ENCODE data around the gene MATN1.
A peak's percentile ranks its signal among the peaks of the same experiment; 100 is the strongest.

Gene MATN1

DNA sequence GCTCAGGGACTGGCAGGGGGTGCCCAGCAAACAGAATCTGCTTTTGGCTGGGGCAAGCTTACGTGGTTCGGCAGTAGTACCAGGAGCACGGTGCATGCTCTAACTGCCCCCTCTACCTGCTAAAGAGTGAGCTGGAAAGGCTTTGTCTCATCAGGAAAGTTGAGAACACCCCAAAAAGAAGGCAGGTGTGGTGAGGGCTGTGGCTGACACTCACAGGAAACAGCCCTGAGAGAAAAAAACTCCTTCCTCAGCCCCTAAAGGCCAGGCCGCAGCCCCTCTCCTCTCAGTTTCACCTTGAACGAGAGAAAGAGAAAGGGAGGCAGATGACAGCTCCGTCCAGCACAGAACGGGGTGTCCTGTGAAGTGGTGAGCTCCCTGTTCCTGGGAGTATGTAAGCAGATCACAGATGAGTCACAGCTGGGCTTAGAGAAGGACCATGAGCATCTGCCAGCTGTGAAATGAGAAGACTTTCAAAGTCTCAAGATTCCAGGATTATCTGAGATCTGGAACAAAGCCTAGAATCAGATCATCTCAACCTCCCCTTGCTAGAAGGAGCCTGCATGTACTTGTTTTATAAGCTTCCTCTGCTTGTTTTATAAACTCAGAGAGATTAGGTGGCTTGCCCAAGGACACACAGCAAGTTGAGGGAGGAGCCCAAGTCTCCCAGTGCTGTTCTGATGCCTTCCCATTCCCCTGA is 20.8 kb upstream of the MATN1 start:
- DNase-seq: peak; percentile 75

- peak; percentile 88 for DNase-seq
These were observed 20.2 kb upstream of the MATN1 start for GRCh38 chr1:30743584-30744059.

GRCh38 chr1:30742963-30743559 is 19.7 kb upstream of the MATN1 start:
- DNase-seq: no peak

GRCh38 chr1:30742300-30742962 is 19.0 kb upstream of the MATN1 start:
- no peak for DNase-seq

GRCh38 chr1:30741239-30741894 is 18.0 kb upstream of the MATN1 start:
- DNase-seq: no peak

- DNase-seq: no peak
These were observed 17.2 kb upstream of the MATN1 start for GRCh38 chr1:30740251-30741238.

- DNase-seq: no peak
These were observed 16.2 kb upstream of the MATN1 start for GRCh38 chr1:30739601-30740000.

GRCh38 chr1:30738715-30739559 is 15.6 kb upstream of the MATN1 start:
- no peak for DNase-seq

DNA sequence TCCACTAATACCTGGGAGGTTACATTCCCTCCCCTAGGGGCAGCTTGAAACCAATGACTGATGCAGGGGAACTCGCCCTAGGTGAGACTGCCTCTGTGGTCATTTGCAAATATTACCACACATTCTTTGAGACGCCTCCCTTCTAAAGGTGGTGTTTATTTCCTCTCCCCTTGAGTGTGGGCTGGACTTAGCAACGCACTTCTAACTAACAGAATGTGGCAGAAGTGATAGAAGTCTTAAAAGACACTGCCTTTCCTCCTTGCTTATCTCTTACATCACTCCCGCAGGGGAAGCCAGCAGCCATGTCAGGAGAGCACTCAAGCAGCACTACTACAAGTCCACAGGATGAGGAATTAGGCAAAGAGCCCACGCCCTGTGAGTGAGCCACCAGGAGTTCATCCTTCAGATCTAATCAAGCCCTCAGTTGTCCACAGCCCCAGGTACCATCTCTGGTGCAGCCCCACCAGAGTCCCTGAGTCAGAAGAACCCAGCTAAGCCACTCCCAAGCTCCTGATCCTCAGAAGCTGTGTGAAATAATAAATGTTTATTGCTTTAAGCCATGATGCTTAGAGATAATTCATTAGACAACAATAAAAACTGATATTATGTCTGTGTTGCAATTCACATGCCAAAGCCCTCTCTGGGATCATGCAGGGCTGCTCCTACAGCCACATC is 14.8 kb upstream of the MATN1 start:
- DNase-seq: no peak

DNA sequence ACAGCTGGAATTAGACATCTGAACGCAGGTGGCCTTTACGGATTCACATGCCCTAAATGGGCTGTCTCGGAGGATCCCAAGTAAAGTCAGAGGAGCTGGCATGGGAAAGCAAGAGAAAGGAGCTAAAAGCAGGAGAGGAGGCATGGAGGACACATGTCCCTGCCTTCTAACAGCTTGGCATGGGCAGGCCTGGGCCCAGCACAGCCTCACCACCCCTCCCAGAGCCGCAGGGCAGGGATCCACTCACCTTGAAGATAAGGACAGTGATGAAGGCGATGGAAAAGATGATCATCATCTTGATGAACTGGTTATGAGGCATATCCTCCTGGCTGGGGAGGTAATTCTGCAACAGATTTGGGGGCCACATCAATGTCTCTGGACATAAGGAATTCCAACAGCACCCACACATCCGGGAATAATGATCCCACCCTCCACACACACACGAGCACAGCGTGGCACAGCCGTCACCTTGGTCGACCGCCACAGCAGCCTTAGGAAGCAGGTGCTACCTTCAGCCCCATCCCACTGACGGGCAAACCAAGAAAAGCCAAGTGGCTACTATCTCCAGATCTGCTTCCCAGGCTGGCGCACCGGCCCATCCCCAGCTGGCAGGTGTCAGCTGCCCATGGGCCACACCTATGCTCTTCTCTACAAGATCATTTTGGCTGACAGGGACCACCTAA is 14.1 kb upstream of the MATN1 start:
- no peak for DNase-seq

- no peak for DNase-seq
These were observed 12.5 kb upstream of the MATN1 start for GRCh38 chr1:30735668-30736498.

- no peak for DNase-seq
These were observed 11.7 kb upstream of the MATN1 start for GRCh38 chr1:30735124-30735523.

DNA sequence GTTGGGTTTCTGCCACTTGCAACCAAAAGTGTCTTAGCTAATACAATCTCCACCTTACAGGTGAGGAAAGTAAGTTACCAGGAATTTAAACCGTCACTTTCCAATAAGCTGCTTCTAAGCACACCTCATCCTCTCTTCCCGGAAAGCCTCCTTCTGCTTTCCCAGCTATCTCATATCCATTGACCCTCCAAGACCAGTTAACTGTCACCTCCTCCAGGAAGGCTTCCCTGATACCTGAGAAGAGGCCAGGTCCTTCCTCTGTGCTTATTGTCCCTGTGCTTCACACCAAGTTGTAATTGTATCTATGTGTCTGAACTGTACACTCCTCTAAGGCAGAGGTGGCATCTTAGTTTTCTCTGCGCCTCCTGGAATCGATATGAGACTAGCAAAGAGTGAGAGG is 11.2 kb upstream of the MATN1 start:
- DNase-seq: no peak

GRCh38 chr1:30734106-30734505 is 10.7 kb upstream of the MATN1 start:
- DNase-seq: no peak

GRCh38 chr1:30733493-30733892 is 10.1 kb upstream of the MATN1 start:
- no peak for DNase-seq

DNA sequence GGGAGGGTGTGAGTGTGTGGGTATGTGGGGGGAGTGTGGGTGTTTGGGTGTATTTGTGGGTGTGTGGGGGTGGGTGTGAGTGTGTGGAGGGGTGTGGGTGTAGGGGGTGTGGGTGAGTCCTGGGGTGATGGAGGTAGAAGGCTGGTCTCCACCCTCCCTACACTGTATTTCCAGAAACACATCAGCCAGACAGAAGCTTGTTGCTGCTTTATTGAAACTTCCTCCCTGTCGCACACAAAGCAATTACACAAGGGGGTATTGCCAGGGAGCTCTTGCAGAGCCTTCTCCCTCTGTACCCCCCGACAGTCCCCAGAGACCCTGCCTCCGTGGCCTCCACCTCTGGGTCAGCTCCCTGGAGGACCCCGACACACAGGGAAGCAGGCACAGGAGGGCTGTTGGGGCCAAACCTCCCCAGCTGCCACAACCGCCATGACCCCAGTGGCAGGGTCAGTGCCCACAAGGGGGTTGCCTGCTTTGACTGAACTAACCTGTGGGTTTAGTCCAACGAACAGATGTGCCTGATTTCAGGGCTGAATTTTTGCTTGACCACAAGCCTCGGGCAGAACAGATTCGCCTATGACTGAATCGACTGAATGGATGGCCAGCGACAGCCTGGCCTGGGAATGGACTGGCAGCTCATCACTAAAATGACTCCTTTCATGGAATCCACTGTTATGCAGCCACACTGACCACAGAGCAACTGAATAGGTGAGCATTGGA is 9.1 kb upstream of the MATN1 start:
- DNase-seq: no peak

DNA sequence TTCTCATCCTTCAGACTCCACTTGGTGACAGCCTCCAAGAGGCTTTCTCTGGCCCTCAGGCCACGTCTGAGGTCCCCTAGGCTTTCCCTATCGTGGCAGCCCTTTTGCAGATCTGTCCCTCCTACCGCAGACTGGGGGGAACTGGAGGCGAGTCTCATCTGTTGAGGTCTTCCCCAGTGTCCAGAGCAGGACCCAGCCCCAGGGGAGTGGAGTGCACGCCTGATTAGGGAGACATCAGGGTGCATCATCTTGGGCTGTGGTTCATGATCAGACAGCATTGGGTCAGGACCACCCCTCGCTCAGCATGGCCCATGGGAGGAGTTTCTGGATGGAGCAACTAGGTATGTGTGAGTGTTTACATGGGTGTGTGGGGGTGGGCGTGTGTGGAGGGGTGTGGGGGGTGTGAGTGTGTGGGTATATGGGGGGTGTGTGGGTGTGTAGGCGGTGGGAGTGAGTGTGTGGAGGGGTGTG is 8.5 kb upstream of the MATN1 start:
- no peak for DNase-seq

- no peak for DNase-seq
These were observed 7.9 kb upstream of the MATN1 start for GRCh38 chr1:30731109-30731805.

Measured in activated effector memory CD4-positive, alpha-beta T cell treated with anti-CD3 and anti-CD28 coated beads, Interleukin-2, amount 50 U/mL, for 16 hours (primary cell).